AG04449 (cell line): ENCODE measurements around the gene LIG3.
A peak's percentile ranks its signal among the peaks of the same experiment; 100 is the strongest.

Experiments used
- CTCF ChIA-PET: fragments of 350-600 bp; formaldehyde crosslinking; extraction: SDS; loops from one replicate; lab custom pipeline; 2021; ENCODE audit warnings: antibody characterized with exemption; lab: Yijun Ruan, JAX
- POLR2A ChIA-PET: fragments of 400-600, 350-600 bp; formaldehyde crosslinking; extraction: SDS; loops from one replicate; lab custom pipeline; 2020; ENCODE audit warnings: antibody characterized with exemption, inconsistent platforms; lab: Yijun Ruan, JAX
- DNase-seq: peaks from one replicate; pipeline ENCODE4 v3.0.0-alpha.2; 2010; ENCODE audit warnings: low read depth, low spot score
- H3K4me3 ChIP-seq: 2 replicates; pipeline ENCODE4 v1.5.1; 2011; ENCODE audit warnings: low read depth, mild to moderate bottlenecking, control low read depth, low read length
- CTCF ChIP-seq: IDR thresholded peaks from one replicate; pipeline ENCODE4 v1.5.1; 2011; ENCODE audit warnings: mild to moderate bottlenecking, moderate library complexity, low read length, control low read depth, inconsistent platforms; ENCODE audit not compliant: insufficient read depth; ENCODE audit errors: missing control alignments

The LIG3 gene

GRCh38 chr17:35017021-35017420 lies 36.7 kb downstream of the LIG3 start:
- POLR2A ChIA-PET, result no interaction called here
- TF ChIP-seq CTCF, result no peak
- DNase-seq, result no peak
- CTCF ChIA-PET, result interaction anchor here (1.8 kb wide), 1 partner anchor 73 kb away, joined by 6 read pairs; no protein-coding TSS in a partner anchor
- H3K4me3 ChIP-seq, result no peak overlapping the region

GRCh38 chr17:35018814-35019213 lies 38.5 kb downstream of the LIG3 start:
- TF ChIP-seq CTCF, result no peak
- no peak for DNase-seq
- CTCF ChIA-PET, result interaction anchor here (1.0 to 2.5 kb wide), 4 partner anchors 10 to 125 kb away, joined by 4 to 8 read pairs (median 6); no protein-coding TSS in a partner anchor
- no peak overlapping the region for H3K4me3 ChIP-seq
- POLR2A ChIA-PET, result no interaction called here

GRCh38 chr17:35019386-35020179 lies 39.3 kb downstream of the LIG3 start:
- H3K4me3 ChIP-seq, result no peak overlapping the region
- ChIA-PET CTCF (interaction anchor here (1.2 to 2.5 kb wide), 2 partner anchors 10 to 22 kb away, joined by 4 to 7 read pairs; no protein-coding TSS in a partner anchor), POLR2A (no interaction called here)
- no peak for DNase-seq
- TF ChIP-seq CTCF, result no peak

- no peak for DNase-seq
- POLR2A ChIA-PET, result interaction anchor here (1.6 kb wide), 1 partner anchor 68 kb away, joined by 3 read pairs; no protein-coding TSS in a partner anchor
- no peak overlapping the region for H3K4me3 ChIP-seq
- CTCF ChIA-PET, result interaction anchor here (0.9 to 3.6 kb wide), 11 partner anchors 8 to 98 kb away, joined by 3 to 20 read pairs (median 4); partner anchors contain the start of gene RAD51D
- TF ChIP-seq CTCF, result no peak
Measured at GRCh38 chr17:35021520-35022380, 41.4 kb downstream of the LIG3 start.

- H3K4me3 ChIP-seq, result no peak overlapping the region
- TF ChIP-seq CTCF, result peak; percentile 45
- peak; percentile 74 for DNase-seq
- ChIA-PET POLR2A (interaction anchor here (0.5 to 1.6 kb wide), 6 partner anchors 13 to 67 kb away, joined by 3 to 8 read pairs (median 4); partner anchors contain the start of gene RFFL), CTCF (interaction anchor here (0.8 to 3.6 kb wide), 11 partner anchors 9 to 97 kb away, joined by 3 to 20 read pairs (median 4); partner anchors contain the start of gene RAD51D)
Measured at GRCh38 chr17:35022536-35023063, 42.3 kb downstream of the LIG3 start.
